NCI-H226 (cell line): ENCODE measurements around the gene RNF130.
"Not testable (repeated sequence)": the region's sequence is repeated elsewhere in the genome, so short reads cannot be mapped to it uniquely, and the experiment has no call there.

Experiments
- DNase-seq: peaks from one replicate; pipeline ENCODE4 v3.0.0-alpha.2; 2015

RNF130 gene

GRCh38 chr5:180013678-180014077 lies 57.9 kb downstream of the RNF130 start:
- no peak for DNase-seq

GRCh38 chr5:180012316-180012715 lies 59.2 kb downstream of the RNF130 start:
- DNase-seq, result no peak

DNA sequence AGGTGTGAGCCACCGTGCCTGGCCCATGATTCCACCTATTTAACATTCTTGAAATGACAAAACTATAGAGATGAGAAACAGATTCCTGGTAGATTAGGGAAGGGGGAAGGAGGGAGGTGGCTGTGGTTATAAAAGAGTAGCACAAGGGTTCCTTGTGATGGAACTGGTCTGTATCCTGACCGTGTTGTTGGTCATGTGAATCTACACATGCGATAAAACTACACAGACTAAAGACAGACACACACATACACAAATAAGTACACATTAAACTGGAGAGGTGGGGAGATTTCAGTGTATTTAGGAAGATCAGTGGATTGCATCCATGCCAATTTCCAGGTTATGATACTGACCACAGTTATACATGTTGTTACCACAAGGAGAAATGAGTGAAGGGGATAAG lies 60.9 kb downstream of the RNF130 start:
- DNase-seq, result no peak

DNA sequence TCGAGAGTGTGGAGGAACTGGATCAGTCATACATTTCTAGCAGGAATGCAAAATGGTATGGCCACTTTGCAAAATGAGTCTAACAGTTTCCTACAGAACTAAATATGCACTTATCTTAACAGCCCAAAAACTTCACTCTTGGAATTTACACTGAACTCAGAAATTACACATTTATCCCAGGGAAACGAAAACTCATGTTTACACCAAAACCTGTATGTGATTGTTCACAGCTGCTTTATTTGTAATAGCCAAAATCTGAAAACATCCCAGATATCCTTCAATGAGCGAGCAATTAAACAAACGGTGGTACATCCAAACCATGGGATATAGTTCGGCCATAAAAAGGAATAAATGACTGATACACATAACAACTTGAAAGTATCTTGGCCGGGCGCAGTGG lies 62.0 kb downstream of the RNF130 start:
- no peak for DNase-seq

- DNase-seq, result no peak
Measured at GRCh38 chr5:180008433-180008832, 63.1 kb downstream of the RNF130 start.

DNA sequence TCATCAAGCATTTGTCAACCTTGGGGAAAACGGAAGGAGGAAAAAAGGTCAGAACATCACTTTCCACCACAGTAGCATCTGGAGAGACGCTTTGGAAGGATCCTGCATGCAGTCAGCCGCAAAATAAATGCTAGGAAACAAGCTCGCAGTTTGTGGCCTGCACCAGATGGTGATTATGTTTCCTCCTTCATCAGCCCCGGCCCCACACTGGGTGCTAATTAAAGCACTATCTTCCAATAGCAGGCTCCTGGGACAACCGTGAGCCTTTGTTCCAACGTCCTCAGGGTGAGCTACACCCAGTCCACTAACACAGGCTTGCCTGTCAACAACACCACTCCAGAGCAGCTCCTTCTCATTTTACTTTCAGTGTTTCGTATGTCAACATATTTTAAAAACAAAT lies 64.0 kb downstream of the RNF130 start:
- DNase-seq, result no peak

DNA sequence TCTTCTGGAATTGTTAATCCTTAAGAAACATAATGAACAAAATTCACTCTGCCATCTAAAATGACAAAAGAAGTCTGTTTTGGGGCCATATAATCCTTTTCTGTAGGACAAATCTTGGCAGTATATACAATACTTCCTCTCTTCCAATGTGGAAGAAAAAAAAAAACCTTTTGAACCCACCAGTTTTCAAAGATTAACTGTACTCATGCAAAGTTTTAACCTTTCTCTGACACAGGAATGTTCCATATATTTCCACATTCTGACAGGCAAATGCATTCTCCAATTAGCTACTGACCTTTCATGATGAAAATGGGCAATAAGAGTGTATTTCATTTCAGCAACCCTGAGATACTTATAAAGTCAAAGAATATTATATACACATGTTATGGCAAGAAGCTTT lies 65.4 kb downstream of the RNF130 start:
- no peak for DNase-seq

DNA sequence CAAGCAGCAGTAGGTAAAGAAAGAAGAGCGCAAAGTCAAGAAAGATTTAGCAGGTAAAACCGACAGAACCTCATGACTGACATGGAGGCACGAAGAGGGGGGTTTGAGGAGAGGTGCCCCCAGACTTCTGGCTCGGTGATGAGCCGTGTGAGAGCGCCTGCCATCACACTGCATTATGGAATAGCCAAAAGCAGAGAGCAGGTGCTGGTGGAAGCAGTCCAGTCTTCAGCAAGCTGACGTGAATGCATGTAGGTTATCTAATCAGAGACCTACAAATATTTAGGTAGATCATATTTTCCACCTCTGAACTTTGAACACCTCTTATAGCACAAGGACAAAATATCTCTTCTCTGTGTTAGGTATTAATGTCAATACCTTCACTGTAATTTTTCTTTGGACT lies 68.4 kb downstream of the RNF130 start:
- DNase-seq, result no peak

- DNase-seq, result no peak
Measured at GRCh38 chr5:180001742-180002141, 69.8 kb downstream of the RNF130 start.

DNA sequence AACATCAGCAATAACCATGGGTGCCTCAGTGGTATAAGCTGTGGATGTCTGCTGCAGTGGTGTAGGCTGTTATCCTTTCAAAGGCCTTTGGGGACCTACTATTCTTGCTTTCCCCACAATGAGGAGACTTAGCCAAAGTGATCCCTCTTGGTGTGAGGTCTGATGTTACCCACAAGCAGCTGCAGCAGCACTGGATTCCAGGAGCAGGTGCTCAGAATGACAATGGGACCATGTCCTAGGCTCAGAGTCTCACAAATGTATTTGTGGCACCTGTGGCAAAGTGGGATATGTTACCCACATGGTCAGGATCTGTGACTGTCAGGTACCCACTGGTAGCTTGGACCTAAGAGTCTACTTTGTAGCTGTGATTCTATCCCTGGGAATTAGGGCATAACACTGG lies 70.4 kb downstream of the RNF130 start:
- no peak for DNase-seq

DNA sequence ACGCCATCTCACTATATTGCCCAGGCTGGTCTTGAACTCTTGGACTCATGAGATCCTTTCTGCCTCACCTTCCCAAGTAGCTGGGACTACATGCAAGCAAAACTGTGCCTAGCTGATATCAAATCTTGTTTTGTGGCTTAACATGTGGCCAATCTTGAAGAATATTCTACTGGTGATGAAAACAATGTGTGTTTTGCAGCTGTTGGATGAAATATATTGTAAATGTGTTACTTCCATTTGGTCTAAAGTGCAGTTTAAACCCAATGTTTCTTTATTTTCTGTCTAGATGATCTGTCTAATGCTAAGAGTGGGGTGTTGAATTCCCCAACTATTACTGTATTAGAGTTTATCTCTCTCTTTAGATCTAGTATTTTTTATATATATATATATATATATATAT lies 73.1 kb downstream of the RNF130 start:
- DNase-seq, result no peak

- DNase-seq, result no peak
Measured at GRCh38 chr5:179994583-179995323, 76.8 kb downstream of the RNF130 start.

DNA sequence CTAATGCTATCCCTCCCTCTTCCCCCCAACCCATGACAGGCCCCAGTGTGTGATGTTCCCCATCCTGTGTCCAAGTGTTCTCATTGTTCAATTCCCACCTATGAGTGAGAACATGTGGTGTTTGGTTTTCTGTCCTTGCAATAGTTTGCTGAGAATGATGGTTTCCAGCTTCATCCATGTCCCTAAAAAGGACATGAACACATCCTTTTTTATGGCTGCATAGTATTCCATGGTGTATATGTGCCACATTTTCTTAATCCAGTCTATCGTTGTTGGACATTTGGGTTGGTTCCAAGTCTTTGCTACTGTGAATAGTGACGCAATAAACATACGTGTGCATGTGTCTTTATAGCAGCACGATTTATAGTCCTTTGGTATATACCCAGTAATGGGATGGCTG lies 78.7 kb downstream of the RNF130 start:
- not testable (repeated sequence) for DNase-seq

DNA sequence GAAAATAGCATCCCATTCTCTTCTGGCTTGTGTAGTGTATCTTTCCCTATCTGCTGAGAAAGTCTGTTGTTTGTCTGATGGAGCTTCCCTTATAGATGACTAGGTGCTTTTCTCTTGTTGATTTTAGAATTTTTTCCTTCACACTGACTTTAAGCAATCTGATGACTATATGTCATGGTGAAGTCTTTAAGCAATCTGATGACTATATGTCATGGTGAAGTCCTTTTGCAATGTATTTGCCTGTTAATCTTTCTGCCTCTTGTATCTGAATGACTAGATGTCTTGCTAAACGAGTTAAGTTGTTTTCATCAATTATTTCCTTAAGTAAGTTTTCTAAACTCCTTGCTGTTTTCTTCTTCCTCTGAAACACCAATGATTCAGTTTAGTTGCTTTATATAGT lies 80.5 kb downstream of the RNF130 start:
- DNase-seq, result no peak

GRCh38 chr5:179990525-179990924 lies 81.0 kb downstream of the RNF130 start:
- not testable (repeated sequence) for DNase-seq

GRCh38 chr5:179986328-179986727 lies 85.2 kb downstream of the RNF130 start:
- DNase-seq, result no peak

DNA sequence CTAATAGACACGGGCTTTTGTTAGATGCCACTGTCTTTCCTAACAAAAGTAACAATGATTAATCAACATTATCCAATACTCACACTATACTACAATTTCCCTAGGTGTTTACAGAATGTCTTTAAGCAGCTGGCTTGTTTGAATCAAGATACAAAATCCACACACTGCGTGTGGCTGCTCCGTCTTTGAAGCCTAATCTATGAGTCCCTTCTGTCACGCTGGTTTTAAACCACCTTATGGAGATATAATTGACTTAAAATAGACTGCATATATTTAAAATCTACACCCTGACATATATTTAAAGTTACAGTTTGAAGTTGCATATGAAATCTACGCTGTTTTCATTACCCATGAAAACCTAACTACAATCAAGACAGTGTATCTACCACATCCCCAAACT lies 89.9 kb downstream of the RNF130 start:
- DNase-seq, result no peak

GRCh38 chr5:179980767-179981166 lies 90.8 kb downstream of the RNF130 start:
- DNase-seq, result no peak

- no peak for DNase-seq
Measured at GRCh38 chr5:179978792-179979191, 92.8 kb downstream of the RNF130 start.

- DNase-seq, result no peak
Measured at GRCh38 chr5:179975713-179976134, 95.8 kb downstream of the RNF130 start.

DNA sequence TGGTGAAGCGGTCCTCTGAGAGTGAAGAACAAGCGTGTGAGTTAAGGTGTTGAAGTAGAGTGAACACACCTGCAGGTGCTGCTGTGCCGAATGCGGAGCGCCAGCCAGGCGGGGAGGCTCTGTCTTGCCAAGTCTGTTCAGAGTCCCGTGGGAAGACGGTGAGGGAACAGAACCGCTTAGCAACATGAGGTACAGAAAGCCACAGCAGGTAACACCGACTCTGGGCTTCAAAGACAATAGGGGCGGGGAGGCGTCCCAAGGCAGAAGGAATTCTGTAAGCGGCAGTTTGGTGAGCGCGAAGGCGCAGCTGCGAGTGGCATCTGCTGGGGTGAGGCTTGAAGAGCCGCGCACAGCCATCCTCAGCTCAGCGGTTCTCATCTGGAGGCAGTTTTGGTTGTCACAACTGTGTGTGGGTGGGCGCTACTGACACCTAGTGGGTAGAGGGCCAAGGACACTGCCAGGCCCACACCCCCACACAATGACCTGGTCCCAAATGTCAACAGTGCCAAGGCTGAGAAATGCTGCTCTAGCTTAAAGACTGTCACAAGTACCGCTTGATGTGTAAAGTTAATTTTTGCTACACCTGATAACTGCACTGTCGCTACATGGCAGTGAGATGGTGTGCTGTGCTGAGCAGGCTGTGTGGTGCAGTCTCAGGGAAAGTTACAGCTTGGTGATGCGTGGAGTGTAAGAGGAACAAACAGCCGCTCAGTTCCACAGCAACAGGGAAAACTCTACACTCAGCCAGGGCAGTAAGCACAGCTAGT lies 96.4 kb downstream of the RNF130 start:
- no peak for DNase-seq

- no peak for DNase-seq
Measured at GRCh38 chr5:179974246-179974945, 97.2 kb downstream of the RNF130 start.

- no peak for DNase-seq
Measured at GRCh38 chr5:179973391-179973790, 98.2 kb downstream of the RNF130 start.

- DNase-seq, result no peak
Measured at GRCh38 chr5:179969110-179969509, 102.4 kb downstream of the RNF130 start.
